Stimulated activated CD4-positive, alpha-beta T cell treated with anti-CD3 and anti-CD28 coated beads, TNF-alpha, amount 100 ng/mL, for 4 hours (primary cell): ENCODE data around the gene ABL1.

ENCODE experiments used
- DNase-seq, 3 experiments: peaks; one replicate each; pipeline ENCODE4 v3.0.0-alpha.2; 2020; ENCODE audit warnings: low read depth in 3 of 3

The ABL1 gene

GRCh38 chr9:130872093-130872492 lies 37.0 kb downstream of the ABL1 start:
- DNase-seq: no peak

GRCh38 chr9:130872508-130872907 lies 37.5 kb downstream of the ABL1 start:
- DNase-seq: no peak

- no peak for DNase-seq
These were observed 38.0 kb downstream of the ABL1 start for GRCh38 chr9:130872912-130873503.

- DNase-seq: no peak
These were observed 38.9 kb downstream of the ABL1 start for GRCh38 chr9:130873966-130874365.

GRCh38 chr9:130874783-130875182 lies 39.7 kb downstream of the ABL1 start:
- no peak for DNase-seq

- DNase-seq: no peak
These were observed 42.2 kb downstream of the ABL1 start for GRCh38 chr9:130877300-130877699.

- no peak for DNase-seq
These were observed 43.2 kb downstream of the ABL1 start for GRCh38 chr9:130878295-130878694.

GRCh38 chr9:130879863-130880411 lies 44.9 kb downstream of the ABL1 start:
- no peak for DNase-seq

- no peak for DNase-seq
These were observed 45.7 kb downstream of the ABL1 start for GRCh38 chr9:130880599-130881220.

GRCh38 chr9:130881516-130881915 lies 46.5 kb downstream of the ABL1 start:
- DNase-seq: no peak

- no peak for DNase-seq
These were observed 47.7 kb downstream of the ABL1 start for GRCh38 chr9:130882696-130883225.

GRCh38 chr9:130883479-130883878 lies 48.4 kb downstream of the ABL1 start:
- DNase-seq: no peak

- no peak for DNase-seq
These were observed 49.1 kb downstream of the ABL1 start for GRCh38 chr9:130884111-130884531.

- DNase-seq: no peak
These were observed 49.8 kb downstream of the ABL1 start for GRCh38 chr9:130884542-130885483.

- DNase-seq: no peak
These were observed 50.7 kb downstream of the ABL1 start for GRCh38 chr9:130885484-130886375.

- no peak for DNase-seq
These were observed 51.9 kb downstream of the ABL1 start for GRCh38 chr9:130886981-130887380.

GRCh38 chr9:130887494-130888144 lies 52.6 kb downstream of the ABL1 start:
- no peak for DNase-seq

- DNase-seq: no peak
These were observed 53.3 kb downstream of the ABL1 start for GRCh38 chr9:130888146-130888885.

GRCh38 chr9:130890124-130890523 lies 55.1 kb downstream of the ABL1 start:
- DNase-seq: no peak
